Mesenchymal stem cell (in vitro differentiated cells and primary cell): ENCODE measurements around the gene AADAC.

ENCODE experiments used
- DNase-seq: peaks from one replicate; pipeline ENCODE4 v3.0.0-alpha.2; 2013
- H2AFZ ChIP-seq: one replicate; pipeline ENCODE4 v1.6.1; 2013; ENCODE audit warnings: low read depth, mild to moderate bottlenecking, control low read depth, inconsistent platforms, low read length, moderate library complexity
- H2AK5ac ChIP-seq: 2 replicates; pipeline ENCODE4 v1.6.1; 2013; ENCODE audit warnings: low read length, moderate library complexity, mild to moderate bottlenecking, inconsistent platforms; ENCODE audit not compliant: severe bottlenecking
- H2BK120ac ChIP-seq: one replicate; pipeline ENCODE4 v1.6.1; 2013; ENCODE audit warnings: low read depth, mild to moderate bottlenecking, inconsistent platforms, low read length, moderate library complexity
- H2BK12ac ChIP-seq, 2 experiments: one replicate each; pipeline ENCODE4 v1.6.1; 2013; ENCODE audit warnings: inconsistent platforms in 2 of 2, low read length in 2 of 2, mild to moderate bottlenecking in 2 of 2, moderate library complexity in 2 of 2, control low read depth in 1 of 2
- H2BK15ac ChIP-seq: one replicate; pipeline ENCODE4 v1.6.1; 2013; ENCODE audit warnings: mild to moderate bottlenecking, low read depth, inconsistent platforms; ENCODE audit not compliant: poor library complexity, severe bottlenecking
- H2BK5ac ChIP-seq: 2 replicates; pipeline ENCODE4 v1.6.1; 2013; ENCODE audit warnings: low read depth, mild to moderate bottlenecking, low read length, control low read depth, inconsistent platforms; ENCODE audit not compliant: poor library complexity, severe bottlenecking
- H3K14ac ChIP-seq, 2 experiments: one replicate each; pipeline ENCODE4 v1.6.1; 2013; ENCODE audit warnings: inconsistent platforms in 2 of 2, low read length in 2 of 2, control low read depth in 1 of 2, mild to moderate bottlenecking in 1 of 2, moderate library complexity in 1 of 2
- H3K18ac ChIP-seq, 2 experiments: one replicate each; pipeline ENCODE4 v1.6.1; 2013; ENCODE audit warnings: inconsistent platforms in 2 of 2, low read length in 2 of 2, control low read depth in 1 of 2, low read depth in 1 of 2, mild to moderate bottlenecking in 1 of 2
- H3K23ac ChIP-seq, 2 experiments: one replicate each; pipeline ENCODE4 v1.6.1; 2013; ENCODE audit warnings: inconsistent platforms in 2 of 2, low read length in 2 of 2, mild to moderate bottlenecking in 2 of 2, moderate library complexity in 2 of 2, control low read depth in 1 of 2
- H3K27ac ChIP-seq: 2 replicates; pipeline ENCODE4 v1.5.1; 2013; ENCODE audit warnings: mild to moderate bottlenecking, moderate library complexity, low read length, control low read depth, inconsistent platforms; ENCODE audit not compliant: poor library complexity, severe bottlenecking
- H3K27me3 ChIP-seq, 2 experiments: 2 replicates each; pipeline versions ENCODE4 v1.6.1 to v1.7.0; 2013; ENCODE audit warnings: low read length in 2 of 2, mild to moderate bottlenecking in 2 of 2, moderate library complexity in 2 of 2, control low read depth in 1 of 2, inconsistent platforms in 1 of 2; ENCODE audit not compliant: control insufficient read depth in 1 of 2, insufficient read depth in 1 of 2
- H3K36me3 ChIP-seq, 2 experiments: 2 replicates each; pipeline versions ENCODE4 v1.6.1 to v1.7.0; 2013; ENCODE audit warnings: low read length in 2 of 2, control low read depth in 1 of 2, inconsistent platforms in 1 of 2, low read depth in 1 of 2, mild to moderate bottlenecking in 1 of 2; ENCODE audit not compliant: insufficient read depth in 2 of 2, control insufficient read depth in 1 of 2
- H3K4ac ChIP-seq, 2 experiments: one replicate each; pipeline ENCODE4 v1.6.1; 2013; ENCODE audit warnings: inconsistent platforms in 2 of 2, low read length in 2 of 2, mild to moderate bottlenecking in 2 of 2, moderate library complexity in 2 of 2, control low read depth in 1 of 2, low read depth in 1 of 2
- H3K4me1 ChIP-seq: 2 replicates; pipeline ENCODE4 v1.6.1; 2013; ENCODE audit warnings: low read depth, low read length, control low read depth; ENCODE audit not compliant: control insufficient read depth, insufficient read depth
- H3K4me2 ChIP-seq: 2 replicates; pipeline ENCODE4 v1.6.1; 2013; ENCODE audit warnings: low read length, mild to moderate bottlenecking, inconsistent platforms; ENCODE audit not compliant: poor library complexity, severe bottlenecking
- H3K4me3 ChIP-seq, 2 experiments: 2 replicates each; pipeline versions ENCODE4 v1.5.1 to v1.7.0; 2013; ENCODE audit warnings: low read length in 2 of 2, mild to moderate bottlenecking in 2 of 2, control low read depth in 1 of 2, low read depth in 1 of 2; ENCODE audit not compliant: insufficient read depth in 1 of 2
- H3K79me1 ChIP-seq: replicated peaks from 2 replicates; pipeline ENCODE4 v1.6.1; 2013; ENCODE audit warnings: mild to moderate bottlenecking, control low read depth, low read length, inconsistent platforms; ENCODE audit not compliant: poor library complexity, severe bottlenecking
- H3K9ac ChIP-seq: 2 replicates; pipeline ENCODE4 v1.7.0; 2013; ENCODE audit warnings: mild to moderate bottlenecking, low read length, moderate library complexity
- H3K9me3 ChIP-seq: 2 replicates; pipeline ENCODE4 v1.7.0; 2013; ENCODE audit warnings: mild to moderate bottlenecking, low read length; ENCODE audit not compliant: control insufficient read depth
- H4K8ac ChIP-seq: one replicate; pipeline ENCODE4 v1.6.1; 2013; ENCODE audit warnings: inconsistent platforms, mild to moderate bottlenecking, low read length, moderate library complexity
- H4K91ac ChIP-seq: one replicate; pipeline ENCODE4 v1.6.1; 2013; ENCODE audit warnings: mild to moderate bottlenecking, low read length, inconsistent platforms
- WGBS: methylation state at CpG from one replicate; pipeline ENCODE4 v1.1.7; 2013; ENCODE audit warnings: mixed read lengths; 5-methylcytosine and 5-hydroxymethylcytosine counted together

The AADAC gene

DNA sequence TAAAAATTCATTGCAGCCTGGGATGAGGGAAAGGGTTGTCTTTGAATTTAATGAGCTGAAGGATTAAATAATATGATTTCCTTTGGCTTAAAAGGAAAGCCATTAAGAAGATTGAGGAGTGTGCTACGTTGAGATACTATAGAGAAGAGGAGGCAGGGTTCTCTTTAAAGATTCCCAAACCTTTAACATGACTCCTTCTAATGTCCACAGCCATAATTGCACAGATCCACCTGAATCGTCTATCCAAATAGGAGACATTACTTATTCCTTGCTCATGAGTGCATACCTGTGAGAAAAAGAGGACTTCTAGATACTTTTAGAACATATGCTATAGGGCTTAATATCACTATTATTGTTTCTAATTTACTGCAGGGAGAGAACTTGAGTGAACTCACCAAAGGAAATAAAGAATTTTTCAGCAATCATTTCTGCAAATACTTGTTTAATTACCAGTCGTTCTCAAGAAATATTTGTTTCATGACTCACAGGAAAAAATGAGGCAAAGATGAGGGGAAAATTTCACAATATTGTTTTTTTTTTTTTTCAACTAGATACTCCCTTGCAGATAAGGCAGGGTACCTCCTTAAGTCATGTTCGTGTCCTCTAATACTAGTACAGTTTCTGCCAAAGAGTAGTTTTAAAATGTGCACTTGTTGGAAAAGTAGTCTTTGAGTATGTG, 50.6 kb downstream of the AADAC start:
- Histone ChIP-seq H2BK120ac (no peak overlapping the region), H3K9me3 (no peaks in the 10 kb centered on the region), H2BK15ac (no peak overlapping the region), H3K36me3 (no peaks in the 10 kb centered on the region), H3K9ac (no peak overlapping the region), H3K14ac (no peak overlapping the region), H2BK12ac (no peak overlapping the region), H3K4me2 (no peak overlapping the region), H2BK5ac (no peak overlapping the region), H3K4me3 (no peak overlapping the region), H3K79me1 (no peaks in the 10 kb centered on the region), H2AFZ (no peak overlapping the region), H2AK5ac (no peak overlapping the region), H4K8ac (no peak overlapping the region), H3K23ac (no peak overlapping the region), H3K4ac (no peak overlapping the region), H3K27me3 (no peaks in the 10 kb centered on the region), H3K27ac (peak overlapping the region; percentile 87), H3K4me1 (no peaks in the 10 kb centered on the region), H3K18ac (no peak overlapping the region), H4K91ac (no peak overlapping the region)
- WGBS = no CpG with 5 or more reads among the region's 4 CpGs
- peak; percentile 83 for DNase-seq

DNA sequence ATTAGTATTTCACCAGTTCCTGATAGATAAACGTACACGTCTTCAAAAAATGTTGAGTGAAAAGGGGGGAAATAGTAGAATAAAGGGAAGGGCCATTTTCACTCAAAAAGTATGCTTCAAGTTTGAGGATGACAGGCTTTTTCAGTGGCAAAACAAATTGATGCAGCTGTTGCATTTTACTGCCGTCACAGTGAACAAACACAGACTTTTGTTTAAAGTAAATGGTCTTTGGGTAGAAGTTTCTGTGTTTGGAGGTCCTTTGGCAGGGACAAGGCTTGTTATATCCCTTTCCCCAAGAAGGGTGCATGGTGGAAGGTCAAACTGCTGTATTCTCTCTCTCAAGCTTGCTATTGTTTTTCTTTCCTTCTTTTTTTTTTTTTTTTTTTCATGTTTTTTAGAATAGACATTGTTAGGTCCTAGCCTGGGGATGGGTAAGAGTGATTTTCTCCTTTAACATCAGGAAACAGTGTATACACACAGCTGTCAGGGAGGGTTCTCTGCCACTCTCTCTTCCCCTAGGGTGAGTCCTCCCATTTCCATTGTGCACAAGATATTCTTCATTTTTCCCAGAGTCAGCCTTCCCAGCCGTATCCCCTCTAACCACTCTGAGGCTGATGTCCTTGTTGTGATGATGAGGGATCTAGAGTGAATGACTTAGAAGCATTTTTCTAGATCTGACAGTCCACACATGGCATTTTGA, 52.9 kb downstream of the AADAC start:
- H3K18ac ChIP-seq = peak overlapping the region in 1 of 2 experiments; percentile 84
- 6% methylated on average over 3 of the region's 4 CpGs for WGBS
- H2BK15ac ChIP-seq = no peak overlapping the region
- peak overlapping the region; percentile 12 for H2BK5ac ChIP-seq
- peak overlapping the region; percentile 49 for H3K27ac ChIP-seq
- no peaks in the 10 kb centered on the region for H3K36me3 ChIP-seq
- no peak overlapping the region for H2AK5ac ChIP-seq
- H3K14ac ChIP-seq = peak overlapping the region in 1 of 2 experiments; percentile 81
- H2AFZ ChIP-seq = no peak overlapping the region
- H3K4me2 ChIP-seq = no peak overlapping the region
- no peaks in the 10 kb centered on the region for H3K27me3 ChIP-seq
- no peaks in the 10 kb centered on the region for H3K79me1 ChIP-seq
- DNase-seq = peak; percentile 33
- no peak overlapping the region for H3K23ac ChIP-seq
- no peak overlapping the region for H3K4me3 ChIP-seq
- H4K91ac ChIP-seq = no peak overlapping the region
- no peaks in the 10 kb centered on the region for H3K9me3 ChIP-seq
- no peak overlapping the region for H2BK120ac ChIP-seq
- peak overlapping the region in 1 of 2 experiments; percentile 71 for H2BK12ac ChIP-seq
- H3K4ac ChIP-seq = peak overlapping the region in 1 of 2 experiments; percentile 91
- H3K4me1 ChIP-seq = no peaks in the 10 kb centered on the region
- peak overlapping the region; percentile 29 for H3K9ac ChIP-seq
- no peak overlapping the region for H4K8ac ChIP-seq

DNA sequence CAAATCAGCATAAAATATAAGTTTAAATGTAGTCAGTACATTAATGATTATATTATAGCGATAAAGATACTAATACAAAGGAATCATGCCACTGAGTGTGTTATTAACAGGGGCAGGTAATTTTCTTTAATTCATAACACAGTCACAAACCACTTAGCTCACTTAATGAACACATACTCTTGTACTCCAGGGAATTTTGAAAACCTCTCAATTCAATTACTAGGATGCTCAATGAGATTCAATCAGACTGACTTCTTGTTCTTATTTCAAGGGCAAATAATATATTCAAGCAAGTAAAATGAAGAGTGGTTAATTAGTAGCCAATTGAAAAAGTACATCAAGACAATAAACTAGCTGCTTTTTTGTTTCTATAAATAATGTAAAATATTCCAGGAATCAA, 53.8 kb downstream of the AADAC start:
- H3K4me3 ChIP-seq = no peak overlapping the region

DNA sequence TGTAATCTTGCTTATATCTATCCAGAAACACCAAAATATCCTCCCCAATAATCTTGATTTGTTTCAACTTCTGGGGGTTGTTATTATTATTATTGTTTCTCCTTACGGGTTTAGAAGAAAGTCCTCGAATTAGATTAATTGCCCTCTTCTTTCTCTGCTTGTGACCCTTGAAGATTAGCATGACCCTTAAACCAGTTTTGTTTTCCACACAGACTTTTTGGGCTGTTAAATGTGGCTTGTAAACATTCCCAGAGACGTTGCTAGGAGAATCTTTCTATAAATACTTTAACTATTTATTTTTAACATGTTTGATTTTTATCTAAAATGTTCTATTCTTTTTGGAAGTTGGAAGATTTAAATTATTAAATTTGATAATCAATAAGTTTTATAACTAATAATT, 55.3 kb downstream of the AADAC start:
- no peak overlapping the region for H3K18ac ChIP-seq
- H4K8ac ChIP-seq = no peak overlapping the region
- no peak overlapping the region for H2AFZ ChIP-seq
- no CpG with 5 or more reads among the region's 3 CpGs for WGBS
- no peak overlapping the region for H2BK15ac ChIP-seq
- DNase-seq = peak; percentile 74
- H2BK5ac ChIP-seq = no peak overlapping the region
- H2BK12ac ChIP-seq = no peak overlapping the region
- no peak overlapping the region for H2BK120ac ChIP-seq
- no peak overlapping the region for H3K27ac ChIP-seq
- no peak overlapping the region for H4K91ac ChIP-seq
- H3K4ac ChIP-seq = no peak overlapping the region
- no peak overlapping the region for H3K4me3 ChIP-seq
- H3K4me2 ChIP-seq = no peak overlapping the region
- no peak overlapping the region for H3K23ac ChIP-seq
- no peak overlapping the region for H3K14ac ChIP-seq
- no peaks in the 10 kb centered on the region for H3K4me1 ChIP-seq
- H3K9ac ChIP-seq = no peak overlapping the region
- H2AK5ac ChIP-seq = no peak overlapping the region
- no peaks in the 10 kb centered on the region for H3K36me3 ChIP-seq
- H3K9me3 ChIP-seq = no peaks in the 10 kb centered on the region
- H3K79me1 ChIP-seq = no peaks in the 10 kb centered on the region
- H3K27me3 ChIP-seq = no peaks in the 10 kb centered on the region

More for the DNA sequence above, 53.8 kb downstream of the AADAC start:
- H2AK5ac ChIP-seq = no peak overlapping the region
- H3K79me1 ChIP-seq = no peaks in the 10 kb centered on the region
- no peak overlapping the region for H3K4ac ChIP-seq
- no peaks in the 10 kb centered on the region for H3K27me3 ChIP-seq
- no peak overlapping the region for H2BK5ac ChIP-seq
- H3K27ac ChIP-seq = no peak overlapping the region
- WGBS = no CpG with 5 or more reads among the region's 1 CpG
- H3K9ac ChIP-seq = no peak overlapping the region
- no peak for DNase-seq
- no peak overlapping the region for H2BK15ac ChIP-seq
- no peak overlapping the region for H3K23ac ChIP-seq
- H3K14ac ChIP-seq = no peak overlapping the region
- H3K9me3 ChIP-seq = no peaks in the 10 kb centered on the region
- H3K18ac ChIP-seq = no peak overlapping the region
- H3K4me1 ChIP-seq = no peaks in the 10 kb centered on the region
- no peak overlapping the region for H3K4me2 ChIP-seq
- no peak overlapping the region for H4K91ac ChIP-seq
- H3K36me3 ChIP-seq = no peaks in the 10 kb centered on the region
- no peak overlapping the region for H2BK12ac ChIP-seq
- H2AFZ ChIP-seq = no peak overlapping the region
- no peak overlapping the region for H4K8ac ChIP-seq
- no peak overlapping the region for H2BK120ac ChIP-seq
